Retinal pigment epithelial cell (primary cell): ENCODE data around the gene LIN52.

ENCODE experiments used
- DNase-seq: peaks from one replicate; pipeline ENCODE4 v3.0.0-alpha.2; 2010; ENCODE audit warnings: low read depth
- H3K4me3 ChIP-seq: 2 replicates; pipeline ENCODE4 v1.5.1; 2011; ENCODE audit warnings: mild to moderate bottlenecking, low read length, control low read depth, moderate library complexity
- TF ChIP-seq, protein P1 (sequence below): conservative IDR thresholded peaks from 2 replicates; pipeline ENCODE4 v1.5.1; 2011; ENCODE audit warnings: low read depth, low read length, control low read depth, inconsistent platforms

LIN52 gene

DNA sequence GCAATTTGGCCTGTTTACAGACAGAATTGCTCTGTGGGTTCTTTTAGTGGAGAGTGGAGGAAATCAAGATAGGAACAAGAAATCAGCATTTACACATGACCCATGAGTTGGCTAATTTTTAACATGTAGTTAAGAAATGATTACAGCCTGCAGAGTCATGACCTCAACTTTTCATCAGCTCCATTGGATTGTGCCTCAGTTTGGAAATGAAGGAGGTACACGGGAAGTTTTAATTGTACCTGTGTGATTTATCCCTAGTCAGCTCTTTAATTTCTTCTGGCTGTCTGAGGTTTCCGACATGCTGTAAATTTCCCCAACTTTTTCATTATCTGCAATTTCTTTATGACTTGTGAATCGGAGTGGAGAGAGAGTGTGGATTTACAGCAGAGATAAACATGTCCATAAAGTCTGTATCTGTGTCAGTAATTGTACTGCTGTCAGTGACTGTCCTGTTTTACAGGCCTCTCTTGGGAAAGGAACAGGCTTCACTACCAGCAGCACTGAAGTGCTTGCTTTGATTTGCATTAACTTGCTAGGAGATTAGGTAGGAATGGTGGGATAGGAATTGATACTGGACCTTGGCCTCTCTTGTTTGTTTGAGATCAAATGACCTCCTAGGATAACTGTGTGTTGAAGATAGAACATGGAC, 49.2 kb downstream of the LIN52 start:
- TF ChIP-seq, protein P1, sequence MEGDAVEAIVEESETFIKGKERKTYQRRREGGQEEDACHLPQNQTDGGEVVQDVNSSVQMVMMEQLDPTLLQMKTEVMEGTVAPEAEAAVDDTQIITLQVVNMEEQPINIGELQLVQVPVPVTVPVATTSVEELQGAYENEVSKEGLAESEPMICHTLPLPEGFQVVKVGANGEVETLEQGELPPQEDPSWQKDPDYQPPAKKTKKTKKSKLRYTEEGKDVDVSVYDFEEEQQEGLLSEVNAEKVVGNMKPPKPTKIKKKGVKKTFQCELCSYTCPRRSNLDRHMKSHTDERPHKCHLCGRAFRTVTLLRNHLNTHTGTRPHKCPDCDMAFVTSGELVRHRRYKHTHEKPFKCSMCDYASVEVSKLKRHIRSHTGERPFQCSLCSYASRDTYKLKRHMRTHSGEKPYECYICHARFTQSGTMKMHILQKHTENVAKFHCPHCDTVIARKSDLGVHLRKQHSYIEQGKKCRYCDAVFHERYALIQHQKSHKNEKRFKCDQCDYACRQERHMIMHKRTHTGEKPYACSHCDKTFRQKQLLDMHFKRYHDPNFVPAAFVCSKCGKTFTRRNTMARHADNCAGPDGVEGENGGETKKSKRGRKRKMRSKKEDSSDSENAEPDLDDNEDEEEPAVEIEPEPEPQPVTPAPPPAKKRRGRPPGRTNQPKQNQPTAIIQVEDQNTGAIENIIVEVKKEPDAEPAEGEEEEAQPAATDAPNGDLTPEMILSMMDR = no peak
- no peak overlapping the region for H3K4me3 ChIP-seq
- DNase-seq = no peak

DNA sequence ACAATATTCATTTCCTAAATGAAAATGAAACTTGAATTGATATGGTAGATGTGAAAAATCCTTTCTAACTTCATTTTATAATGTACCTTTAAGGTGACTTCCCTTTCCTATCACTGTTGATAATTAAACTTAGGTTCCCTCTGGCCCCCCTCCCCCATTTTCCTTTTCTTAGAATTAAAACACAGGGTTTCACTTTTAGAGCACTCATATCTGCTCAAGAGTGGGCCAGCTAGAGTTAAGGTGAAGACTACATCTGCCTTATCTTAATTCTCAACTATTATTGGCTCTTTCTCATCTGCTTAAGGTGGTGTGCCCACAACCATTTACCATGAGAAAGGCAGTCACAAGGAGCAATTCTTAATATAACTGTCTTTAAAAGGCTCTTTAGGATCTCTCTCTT, 49.7 kb downstream of the LIN52 start:
- no peak overlapping the region for H3K4me3 ChIP-seq
- TF ChIP-seq, protein P1 = no peak
- DNase-seq = no peak

DNA sequence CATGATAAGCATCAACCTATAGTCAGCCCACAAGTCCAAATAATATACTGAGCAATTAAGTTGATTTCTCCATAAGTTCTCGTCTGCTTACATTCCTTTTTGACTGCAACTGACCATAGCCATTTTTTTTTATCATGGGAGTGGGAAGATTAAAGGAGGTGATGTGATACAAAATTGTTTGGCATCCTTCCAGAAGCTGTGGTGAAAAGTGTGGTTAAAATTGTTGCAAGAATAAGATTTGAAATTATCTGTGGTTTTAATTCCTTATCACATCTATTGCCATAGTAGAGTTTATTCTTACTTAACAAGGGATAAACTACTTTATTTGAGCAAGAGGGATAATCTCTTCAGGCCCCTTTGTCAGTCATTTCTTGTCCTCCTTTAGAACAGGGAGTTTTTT, 50.7 kb downstream of the LIN52 start:
- TF ChIP-seq, protein P1 = no peak
- peak; percentile 33 for DNase-seq
- no peak overlapping the region for H3K4me3 ChIP-seq

DNA sequence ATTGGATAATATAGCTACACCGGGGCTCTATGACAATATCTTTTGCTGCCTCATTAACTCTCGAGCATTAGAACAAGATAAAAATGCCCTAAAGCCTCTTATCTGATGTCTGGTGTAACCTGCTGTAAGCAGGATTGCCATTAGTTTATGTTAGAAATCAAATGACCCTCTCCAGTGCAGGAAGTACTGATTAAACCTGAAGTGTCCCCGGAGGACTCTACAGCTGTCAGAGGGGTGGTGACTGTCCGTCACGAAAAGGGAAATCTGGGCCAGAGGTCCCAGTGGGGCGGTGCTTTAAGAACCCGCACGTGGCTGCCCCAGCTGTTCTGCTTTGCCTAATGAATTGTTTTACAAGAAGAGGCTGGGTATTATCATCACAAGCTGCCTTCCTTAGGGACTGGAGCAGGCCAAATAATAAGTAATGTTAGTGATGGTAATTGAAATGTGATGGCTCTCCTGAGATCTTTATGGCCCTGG, 55.7 kb downstream of the LIN52 start:
- no peak overlapping the region for H3K4me3 ChIP-seq
- peak; percentile 5 for DNase-seq
- TF ChIP-seq, protein P1 = no peak

DNA sequence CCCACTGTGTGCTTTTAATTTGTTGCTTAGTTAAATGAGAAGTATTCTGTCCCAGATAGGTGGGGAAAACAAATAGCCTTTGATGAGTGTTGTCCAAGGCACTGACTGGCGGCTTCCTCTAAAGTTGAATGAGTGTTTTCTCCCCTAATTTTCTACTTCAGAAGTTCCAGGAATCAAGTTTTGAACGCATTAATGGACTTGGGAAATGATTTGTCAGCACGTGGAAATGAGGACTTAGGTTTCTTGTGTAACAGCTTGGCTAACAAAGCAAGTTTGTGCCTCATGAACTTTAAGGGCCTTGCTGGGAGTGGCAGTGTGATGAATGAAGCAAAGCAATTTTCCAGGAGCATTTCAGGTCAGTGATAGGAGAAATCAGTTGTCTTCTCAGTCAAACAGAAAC, 56.9 kb downstream of the LIN52 start:
- H3K4me3 ChIP-seq = no peak overlapping the region
- peak; percentile 9 for DNase-seq
- TF ChIP-seq, protein P1 = no peak

DNA sequence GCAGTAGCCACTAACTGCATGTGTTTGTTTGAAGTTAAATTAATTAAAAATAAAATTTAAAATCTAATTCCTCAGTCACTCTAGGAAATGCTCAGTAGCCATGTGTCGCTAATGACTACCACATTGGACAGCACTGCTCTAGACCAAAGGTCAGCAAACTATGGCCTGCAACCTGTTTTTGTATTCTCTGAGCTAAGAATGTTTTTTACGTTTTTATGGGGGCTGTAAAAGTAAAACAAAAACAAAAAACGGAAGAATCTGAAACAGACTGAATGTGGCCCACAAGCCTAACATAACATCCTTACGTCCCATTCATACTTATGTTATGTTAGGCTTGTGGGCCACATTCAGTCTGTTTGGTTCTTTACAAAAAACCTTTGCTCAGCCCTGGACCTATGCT, 57.8 kb downstream of the LIN52 start:
- TF ChIP-seq, protein P1 = no peak
- H3K4me3 ChIP-seq = no peak overlapping the region
- no peak for DNase-seq

DNA sequence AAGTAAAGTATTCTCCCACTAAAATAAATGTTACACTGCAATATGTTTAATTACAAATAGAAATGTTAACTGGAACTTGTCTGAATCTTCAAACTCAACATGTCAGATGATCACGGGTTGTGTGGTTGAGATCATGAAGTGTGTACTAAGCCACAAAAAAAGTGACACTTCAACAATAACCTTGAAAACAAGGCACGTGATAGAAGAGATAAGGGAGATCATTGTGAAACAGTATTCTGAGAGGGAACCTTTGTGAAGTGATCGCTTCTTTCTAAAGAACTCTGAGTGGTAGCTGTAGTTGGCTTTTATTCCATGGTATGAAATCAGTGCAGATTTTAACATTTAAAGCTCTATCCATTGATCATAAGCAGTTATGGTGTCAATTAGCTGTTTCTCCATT, 60.0 kb downstream of the LIN52 start:
- TF ChIP-seq, protein P1 = no peak
- no peak for DNase-seq
- no peak overlapping the region for H3K4me3 ChIP-seq
